HEK293 (cell line): ENCODE data around the gene PARD3.
A peak's percentile ranks its signal among the peaks of the same experiment; 100 is the strongest.

Experiments
- BCL6B ChIP-seq: fragments of 450-650 bp; formaldehyde crosslinking; IDR thresholded peaks from 2 replicates; pipeline ENCODE4 v1.5.1; 2017; ENCODE audit warnings: missing biosample characterization, missing genetic modification characterization
- HOXC10 ChIP-seq: sonication (generic); formaldehyde crosslinking; IDR thresholded peaks from 2 replicates; pipeline ENCODE4 v1.8.1; 2023; ENCODE audit warnings: mild to moderate bottlenecking, missing genetic modification reagents
- KLF1 ChIP-seq: fragments of 450-650 bp; formaldehyde crosslinking; IDR thresholded peaks from 2 replicates; pipeline ENCODE4 v1.5.1; 2016; ENCODE audit warnings: missing biosample characterization, missing genetic modification characterization
- KLF10 ChIP-seq: fragments of 450-650 bp; IDR thresholded peaks from 2 replicates; pipeline ENCODE4 v1.5.1; 2018; ENCODE audit warnings: missing biosample characterization, mild to moderate bottlenecking, missing genetic modification characterization
- KLF16 ChIP-seq: fragments of 450-650 bp; formaldehyde crosslinking; IDR thresholded peaks from 2 replicates; pipeline ENCODE4 v1.5.1; 2017; ENCODE audit warnings: missing biosample characterization, missing genetic modification characterization
- OVOL3 ChIP-seq: fragments of 450-650 bp; formaldehyde crosslinking; IDR thresholded peaks from 2 replicates; pipeline ENCODE4 v1.5.1; 2016; ENCODE audit warnings: missing biosample characterization, missing genetic modification characterization
- YY2 ChIP-seq: fragments of 450-650 bp; formaldehyde crosslinking; IDR thresholded peaks from 2 replicates; pipeline ENCODE4 v1.5.1; 2016; ENCODE audit warnings: missing biosample characterization, missing genetic modification characterization
- ZBTB10 ChIP-seq: fragments of 450-650 bp; formaldehyde crosslinking; IDR thresholded peaks from 2 replicates; pipeline ENCODE4 v1.5.1; 2016; ENCODE audit warnings: missing biosample characterization, missing genetic modification characterization
- ZEB2 ChIP-seq: fragments of 450-650 bp; formaldehyde crosslinking; IDR thresholded peaks from 2 replicates; pipeline ENCODE4 v1.5.1; 2016; ENCODE audit warnings: missing biosample characterization, missing genetic modification characterization
- ZNF10 ChIP-seq: fragments of 450-650 bp; formaldehyde crosslinking; IDR thresholded peaks from 2 replicates; pipeline ENCODE4 v1.5.1; 2017; ENCODE audit warnings: missing biosample characterization, missing genetic modification characterization
- ZNF394 ChIP-seq: fragments of 450-650 bp; formaldehyde crosslinking; IDR thresholded peaks from 2 replicates; pipeline ENCODE4 v1.5.1; 2016; ENCODE audit warnings: missing biosample characterization, missing genetic modification characterization, mild to moderate bottlenecking, moderate library complexity, borderline replicate concordance
- ZNF473 ChIP-seq: fragments of 450-650 bp; formaldehyde crosslinking; IDR thresholded peaks from 2 replicates; pipeline ENCODE4 v1.5.1; 2017; ENCODE audit warnings: missing biosample characterization, missing genetic modification characterization
- ZNF555 ChIP-seq: fragments of 450-650 bp; formaldehyde crosslinking; conservative IDR thresholded peaks from 2 replicates; pipeline ENCODE4 v1.5.1; 2017; ENCODE audit warnings: missing biosample characterization, mild to moderate bottlenecking, missing genetic modification characterization, inconsistent platforms
- ZNF610 ChIP-seq: fragments of 450-650 bp; formaldehyde crosslinking; IDR thresholded peaks from 2 replicates; pipeline ENCODE4 v1.5.1; 2016; ENCODE audit warnings: missing biosample characterization, missing genetic modification characterization, borderline replicate concordance
- ZNF677 ChIP-seq: fragments of 450-650 bp; IDR thresholded peaks from 2 replicates; pipeline ENCODE4 v1.5.0; 2018; ENCODE audit warnings: missing biosample characterization, mild to moderate bottlenecking, missing genetic modification characterization, moderate library complexity
- ZNF707 ChIP-seq: fragments of 450-650 bp; formaldehyde crosslinking; IDR thresholded peaks from 2 replicates; pipeline ENCODE4 v1.5.1; 2016; ENCODE audit warnings: missing biosample characterization, missing genetic modification characterization
- TF ChIP-seq, protein P1 (sequence below): fragments of 450-650 bp; formaldehyde crosslinking; IDR thresholded peaks from 2 replicates; pipeline ENCODE4 v1.5.1; 2017; ENCODE audit warnings: missing biosample characterization, missing genetic modification characterization
- TF ChIP-seq, protein P2 (sequence below): fragments of 450-650 bp; formaldehyde crosslinking; IDR thresholded peaks from 2 replicates; pipeline ENCODE4 v1.5.1; 2016; ENCODE audit warnings: missing biosample characterization, missing genetic modification characterization, low read depth
- TF ChIP-seq, protein P3 (sequence below): fragments of 450-650 bp; formaldehyde crosslinking; IDR thresholded peaks from 2 replicates; pipeline ENCODE4 v1.5.1; 2016; ENCODE audit warnings: missing biosample characterization, missing genetic modification characterization
- TF ChIP-seq, protein P4 (sequence below): fragments of 450-650 bp; formaldehyde crosslinking; IDR thresholded peaks from 2 replicates; pipeline ENCODE4 v1.5.1; 2017; ENCODE audit warnings: missing biosample characterization, missing genetic modification characterization
- TF ChIP-seq, protein P5 (sequence below): fragments of 450-650 bp; formaldehyde crosslinking; IDR thresholded peaks from 2 replicates; pipeline ENCODE4 v1.5.1; 2016; ENCODE audit warnings: missing biosample characterization, missing genetic modification characterization, low read depth
- TF ChIP-seq, protein P6 (sequence below): IDR thresholded peaks from 2 replicates; pipeline ENCODE4 v1.6.1; 2011; ENCODE audit warnings: mild to moderate bottlenecking, low read depth, low read length, borderline replicate concordance
- TF ChIP-seq, protein P7 (sequence below): fragments of 450-650 bp; formaldehyde crosslinking; IDR thresholded peaks from 2 replicates; pipeline ENCODE4 v1.5.1; 2016; ENCODE audit warnings: missing biosample characterization, missing genetic modification characterization

The PARD3 gene

DNA sequence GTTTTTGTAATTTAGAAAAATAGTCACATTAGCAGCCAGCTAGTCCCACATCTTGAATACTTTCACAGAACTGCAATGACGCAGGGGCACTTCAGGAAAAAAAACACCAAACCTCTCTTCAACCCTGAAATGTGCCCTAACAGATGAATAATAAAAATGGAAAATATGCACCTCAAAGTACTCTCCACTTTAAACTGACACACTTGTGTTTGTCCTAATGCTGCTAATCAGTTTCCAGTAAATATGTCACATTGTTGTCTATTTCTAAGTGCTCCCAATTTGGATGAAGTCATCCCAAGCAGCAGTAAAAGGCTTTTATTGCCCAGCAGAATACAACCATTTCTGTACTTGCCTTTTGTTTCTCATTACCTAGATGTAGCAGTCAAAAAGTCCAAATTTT is 86.7 kb downstream of the PARD3 start (continued):
- TF ChIP-seq, protein P1, sequence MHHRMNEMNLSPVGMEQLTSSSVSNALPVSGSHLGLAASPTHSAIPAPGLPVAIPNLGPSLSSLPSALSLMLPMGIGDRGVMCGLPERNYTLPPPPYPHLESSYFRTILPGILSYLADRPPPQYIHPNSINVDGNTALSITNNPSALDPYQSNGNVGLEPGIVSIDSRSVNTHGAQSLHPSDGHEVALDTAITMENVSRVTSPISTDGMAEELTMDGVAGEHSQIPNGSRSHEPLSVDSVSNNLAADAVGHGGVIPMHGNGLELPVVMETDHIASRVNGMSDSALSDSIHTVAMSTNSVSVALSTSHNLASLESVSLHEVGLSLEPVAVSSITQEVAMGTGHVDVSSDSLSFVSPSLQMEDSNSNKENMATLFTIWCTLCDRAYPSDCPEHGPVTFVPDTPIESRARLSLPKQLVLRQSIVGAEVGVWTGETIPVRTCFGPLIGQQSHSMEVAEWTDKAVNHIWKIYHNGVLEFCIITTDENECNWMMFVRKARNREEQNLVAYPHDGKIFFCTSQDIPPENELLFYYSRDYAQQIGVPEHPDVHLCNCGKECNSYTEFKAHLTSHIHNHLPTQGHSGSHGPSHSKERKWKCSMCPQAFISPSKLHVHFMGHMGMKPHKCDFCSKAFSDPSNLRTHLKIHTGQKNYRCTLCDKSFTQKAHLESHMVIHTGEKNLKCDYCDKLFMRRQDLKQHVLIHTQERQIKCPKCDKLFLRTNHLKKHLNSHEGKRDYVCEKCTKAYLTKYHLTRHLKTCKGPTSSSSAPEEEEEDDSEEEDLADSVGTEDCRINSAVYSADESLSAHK (tag by site-specific recombination) = peak; percentile 74
- TF ChIP-seq ZNF473 (tag by site-specific recombination) (no peak), KLF16 (no peak), ZNF677 (no peak), HOXC10 (CRISPR knock-in tag) (no peak), BCL6B (tag by site-specific recombination) (no peak), KLF1 (no peak), OVOL3 (tag by site-specific recombination) (0 out of 2 replicates have a peak, but pooled peaks have one; percentile 22), ZBTB10 (tag by site-specific recombination) (no peak), ZNF555 (tag by site-specific recombination) (no peak), KLF10 (tag by site-specific recombination) (0 out of 2 replicates have a peak, but pooled peaks have one; percentile 31), ZNF610 (tag by site-specific recombination) (no peak), ZNF10 (tag by site-specific recombination) (peak; percentile 59; the same call in 1 of the 2 replicates), ZNF394 (tag by site-specific recombination) (peak; percentile 43; the same call in 1 of the 2 replicates), ZEB2 (tag by site-specific recombination) (peak; percentile 90), YY2 (tag by site-specific recombination) (no peak), ZNF707 (tag by site-specific recombination) (no peak)
- TF ChIP-seq, protein P2, sequence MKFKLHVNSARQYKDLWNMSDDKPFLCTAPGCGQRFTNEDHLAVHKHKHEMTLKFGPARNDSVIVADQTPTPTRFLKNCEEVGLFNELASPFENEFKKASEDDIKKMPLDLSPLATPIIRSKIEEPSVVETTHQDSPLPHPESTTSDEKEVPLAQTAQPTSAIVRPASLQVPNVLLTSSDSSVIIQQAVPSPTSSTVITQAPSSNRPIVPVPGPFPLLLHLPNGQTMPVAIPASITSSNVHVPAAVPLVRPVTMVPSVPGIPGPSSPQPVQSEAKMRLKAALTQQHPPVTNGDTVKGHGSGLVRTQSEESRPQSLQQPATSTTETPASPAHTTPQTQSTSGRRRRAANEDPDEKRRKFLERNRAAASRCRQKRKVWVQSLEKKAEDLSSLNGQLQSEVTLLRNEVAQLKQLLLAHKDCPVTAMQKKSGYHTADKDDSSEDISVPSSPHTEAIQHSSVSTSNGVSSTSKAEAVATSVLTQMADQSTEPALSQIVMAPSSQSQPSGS (tag by site-specific recombination) = peak; percentile 85
- TF ChIP-seq, protein P3, sequence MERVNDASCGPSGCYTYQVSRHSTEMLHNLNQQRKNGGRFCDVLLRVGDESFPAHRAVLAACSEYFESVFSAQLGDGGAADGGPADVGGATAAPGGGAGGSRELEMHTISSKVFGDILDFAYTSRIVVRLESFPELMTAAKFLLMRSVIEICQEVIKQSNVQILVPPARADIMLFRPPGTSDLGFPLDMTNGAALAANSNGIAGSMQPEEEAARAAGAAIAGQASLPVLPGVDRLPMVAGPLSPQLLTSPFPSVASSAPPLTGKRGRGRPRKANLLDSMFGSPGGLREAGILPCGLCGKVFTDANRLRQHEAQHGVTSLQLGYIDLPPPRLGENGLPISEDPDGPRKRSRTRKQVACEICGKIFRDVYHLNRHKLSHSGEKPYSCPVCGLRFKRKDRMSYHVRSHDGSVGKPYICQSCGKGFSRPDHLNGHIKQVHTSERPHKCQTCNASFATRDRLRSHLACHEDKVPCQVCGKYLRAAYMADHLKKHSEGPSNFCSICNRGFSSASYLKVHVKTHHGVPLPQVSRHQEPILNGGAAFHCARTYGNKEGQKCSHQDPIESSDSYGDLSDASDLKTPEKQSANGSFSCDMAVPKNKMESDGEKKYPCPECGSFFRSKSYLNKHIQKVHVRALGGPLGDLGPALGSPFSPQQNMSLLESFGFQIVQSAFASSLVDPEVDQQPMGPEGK (tag by site-specific recombination) = peak; percentile 13; the same call in 1 of the 2 replicates
- TF ChIP-seq, protein P4, sequence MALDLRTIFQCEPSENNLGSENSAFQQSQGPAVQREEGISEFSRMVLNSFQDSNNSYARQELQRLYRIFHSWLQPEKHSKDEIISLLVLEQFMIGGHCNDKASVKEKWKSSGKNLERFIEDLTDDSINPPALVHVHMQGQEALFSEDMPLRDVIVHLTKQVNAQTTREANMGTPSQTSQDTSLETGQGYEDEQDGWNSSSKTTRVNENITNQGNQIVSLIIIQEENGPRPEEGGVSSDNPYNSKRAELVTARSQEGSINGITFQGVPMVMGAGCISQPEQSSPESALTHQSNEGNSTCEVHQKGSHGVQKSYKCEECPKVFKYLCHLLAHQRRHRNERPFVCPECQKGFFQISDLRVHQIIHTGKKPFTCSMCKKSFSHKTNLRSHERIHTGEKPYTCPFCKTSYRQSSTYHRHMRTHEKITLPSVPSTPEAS (tag by site-specific recombination) = no peak
- TF ChIP-seq, protein P5, sequence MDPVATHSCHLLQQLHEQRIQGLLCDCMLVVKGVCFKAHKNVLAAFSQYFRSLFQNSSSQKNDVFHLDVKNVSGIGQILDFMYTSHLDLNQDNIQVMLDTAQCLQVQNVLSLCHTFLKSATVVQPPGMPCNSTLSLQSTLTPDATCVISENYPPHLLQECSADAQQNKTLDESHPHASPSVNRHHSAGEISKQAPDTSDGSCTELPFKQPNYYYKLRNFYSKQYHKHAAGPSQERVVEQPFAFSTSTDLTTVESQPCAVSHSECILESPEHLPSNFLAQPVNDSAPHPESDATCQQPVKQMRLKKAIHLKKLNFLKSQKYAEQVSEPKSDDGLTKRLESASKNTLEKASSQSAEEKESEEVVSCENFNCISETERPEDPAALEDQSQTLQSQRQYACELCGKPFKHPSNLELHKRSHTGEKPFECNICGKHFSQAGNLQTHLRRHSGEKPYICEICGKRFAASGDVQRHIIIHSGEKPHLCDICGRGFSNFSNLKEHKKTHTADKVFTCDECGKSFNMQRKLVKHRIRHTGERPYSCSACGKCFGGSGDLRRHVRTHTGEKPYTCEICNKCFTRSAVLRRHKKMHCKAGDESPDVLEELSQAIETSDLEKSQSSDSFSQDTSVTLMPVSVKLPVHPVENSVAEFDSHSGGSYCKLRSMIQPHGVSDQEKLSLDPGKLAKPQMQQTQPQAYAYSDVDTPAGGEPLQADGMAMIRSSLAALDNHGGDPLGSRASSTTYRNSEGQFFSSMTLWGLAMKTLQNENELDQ (tag by site-specific recombination) = no peak
- TF ChIP-seq, protein P6, sequence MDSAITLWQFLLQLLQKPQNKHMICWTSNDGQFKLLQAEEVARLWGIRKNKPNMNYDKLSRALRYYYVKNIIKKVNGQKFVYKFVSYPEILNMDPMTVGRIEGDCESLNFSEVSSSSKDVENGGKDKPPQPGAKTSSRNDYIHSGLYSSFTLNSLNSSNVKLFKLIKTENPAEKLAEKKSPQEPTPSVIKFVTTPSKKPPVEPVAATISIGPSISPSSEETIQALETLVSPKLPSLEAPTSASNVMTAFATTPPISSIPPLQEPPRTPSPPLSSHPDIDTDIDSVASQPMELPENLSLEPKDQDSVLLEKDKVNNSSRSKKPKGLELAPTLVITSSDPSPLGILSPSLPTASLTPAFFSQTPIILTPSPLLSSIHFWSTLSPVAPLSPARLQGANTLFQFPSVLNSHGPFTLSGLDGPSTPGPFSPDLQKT = no peak
- TF ChIP-seq, protein P7, sequence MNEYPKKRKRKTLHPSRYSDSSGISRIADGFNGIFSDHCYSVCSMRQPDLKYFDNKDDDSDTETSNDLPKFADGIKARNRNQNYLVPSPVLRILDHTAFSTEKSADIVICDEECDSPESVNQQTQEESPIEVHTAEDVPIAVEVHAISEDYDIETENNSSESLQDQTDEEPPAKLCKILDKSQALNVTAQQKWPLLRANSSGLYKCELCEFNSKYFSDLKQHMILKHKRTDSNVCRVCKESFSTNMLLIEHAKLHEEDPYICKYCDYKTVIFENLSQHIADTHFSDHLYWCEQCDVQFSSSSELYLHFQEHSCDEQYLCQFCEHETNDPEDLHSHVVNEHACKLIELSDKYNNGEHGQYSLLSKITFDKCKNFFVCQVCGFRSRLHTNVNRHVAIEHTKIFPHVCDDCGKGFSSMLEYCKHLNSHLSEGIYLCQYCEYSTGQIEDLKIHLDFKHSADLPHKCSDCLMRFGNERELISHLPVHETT (tag by site-specific recombination) = peak; percentile 62; the same call in 1 of the 2 replicates
